ELF-1 (cell line): ENCODE data around the gene EFNB2.

Source experiments
- DNase-seq: peaks from one replicate; pipeline ENCODE4 v3.0.0-alpha.2; 2016; ENCODE audit warnings: low read depth, low spot score

Gene EFNB2

GRCh38 chr13:106525865-106526264 is 9.6 kb downstream of the EFNB2 start:
- DNase-seq: peak; percentile 66

- DNase-seq: no peak
Observed at GRCh38 chr13:106524108-106524507, 11.4 kb downstream of the EFNB2 start.

GRCh38 chr13:106523576-106523975 is 11.9 kb downstream of the EFNB2 start:
- no peak for DNase-seq

GRCh38 chr13:106522898-106523525 is 12.4 kb downstream of the EFNB2 start:
- peak; percentile 33 for DNase-seq

- DNase-seq: no peak
Observed at GRCh38 chr13:106522112-106522705, 13.3 kb downstream of the EFNB2 start.

GRCh38 chr13:106521095-106521799 is 14.2 kb downstream of the EFNB2 start:
- no peak for DNase-seq

GRCh38 chr13:106520251-106521054 is 15.0 kb downstream of the EFNB2 start:
- DNase-seq: peak; percentile 47

- no peak for DNase-seq
Observed at GRCh38 chr13:106518512-106518911, 16.9 kb downstream of the EFNB2 start.

GRCh38 chr13:106517109-106517847 is 18.2 kb downstream of the EFNB2 start:
- DNase-seq: no peak

- no peak for DNase-seq
Observed at GRCh38 chr13:106515635-106516254, 19.7 kb downstream of the EFNB2 start.

GRCh38 chr13:106514928-106515634 is 20.4 kb downstream of the EFNB2 start:
- peak; percentile 59 for DNase-seq

- no peak for DNase-seq
Observed at GRCh38 chr13:106513025-106513983, 22.2 kb downstream of the EFNB2 start.

- no peak for DNase-seq
Observed at GRCh38 chr13:106507560-106508274, 27.7 kb downstream of the EFNB2 start.

- DNase-seq: no peak
Observed at GRCh38 chr13:106506286-106506685, 29.2 kb downstream of the EFNB2 start.

GRCh38 chr13:106505732-106506131 is 29.7 kb downstream of the EFNB2 start:
- no peak for DNase-seq

GRCh38 chr13:106505295-106505694 is 30.2 kb downstream of the EFNB2 start:
- DNase-seq: no peak

- DNase-seq: no peak
Observed at GRCh38 chr13:106503730-106504453, 31.6 kb downstream of the EFNB2 start.

- DNase-seq: no peak
Observed at GRCh38 chr13:106503272-106503671, 32.2 kb downstream of the EFNB2 start.
